Suppressor macrophage (primary cell): Measurements from ENCODE around the gene ZNF519.

ENCODE experiments used
- DNase-seq, 4 experiments: peaks; one replicate each; pipeline ENCODE4 v3.0.0-alpha.2; 2020 to 2022

ZNF519 gene

GRCh38 chr18:14097761-14098160 lies 34.5 kb downstream of the ZNF519 start:
- DNase-seq, result no peak

GRCh38 chr18:14093307-14093915 lies 38.8 kb downstream of the ZNF519 start:
- no peak for DNase-seq

- DNase-seq, result no peak
These were observed 39.5 kb downstream of the ZNF519 start for GRCh38 chr18:14092625-14093306.

GRCh38 chr18:14089781-14090180 lies 42.5 kb downstream of the ZNF519 start:
- DNase-seq, result no peak

GRCh38 chr18:14089191-14089590 lies 43.0 kb downstream of the ZNF519 start:
- no peak for DNase-seq

GRCh38 chr18:14086458-14087231 lies 45.6 kb downstream of the ZNF519 start:
- peak; percentile 26 to 55 (median 44) for DNase-seq

- no peak for DNase-seq
These were observed 46.3 kb downstream of the ZNF519 start for GRCh38 chr18:14085770-14086457.

- no peak for DNase-seq
These were observed 57.0 kb downstream of the ZNF519 start for GRCh38 chr18:14075196-14075595.

- DNase-seq, result peak in 1 of 4 experiments; percentile 3
These were observed 58.0 kb downstream of the ZNF519 start for GRCh38 chr18:14074187-14074586.

GRCh38 chr18:14053661-14054060 lies 78.6 kb downstream of the ZNF519 start:
- DNase-seq, result no peak
